OCI-LY1 (cell line): ENCODE data around the gene COG7.

ENCODE experiments used
- EZH2 ChIP-seq: fragments of 200-600 bp; sonication (generic), shearing (Covaris generic); IDR thresholded peaks from 2 replicates; pipeline ENCODE4 v1.8.0; 2017; ENCODE audit warnings: borderline replicate concordance, mixed run types, mild to moderate bottlenecking, antibody characterized with exemption, low read length, moderate library complexity, mixed read lengths
- TF ChIP-seq, protein P1 (sequence below): fragments of 200-600 bp; sonication (generic), shearing (Covaris generic); IDR thresholded peaks from 2 replicates; pipeline ENCODE4 v1.5.1; 2017; ENCODE audit warnings: mild to moderate bottlenecking, antibody characterized with exemption, low read length, moderate library complexity, mixed read lengths

DNA sequence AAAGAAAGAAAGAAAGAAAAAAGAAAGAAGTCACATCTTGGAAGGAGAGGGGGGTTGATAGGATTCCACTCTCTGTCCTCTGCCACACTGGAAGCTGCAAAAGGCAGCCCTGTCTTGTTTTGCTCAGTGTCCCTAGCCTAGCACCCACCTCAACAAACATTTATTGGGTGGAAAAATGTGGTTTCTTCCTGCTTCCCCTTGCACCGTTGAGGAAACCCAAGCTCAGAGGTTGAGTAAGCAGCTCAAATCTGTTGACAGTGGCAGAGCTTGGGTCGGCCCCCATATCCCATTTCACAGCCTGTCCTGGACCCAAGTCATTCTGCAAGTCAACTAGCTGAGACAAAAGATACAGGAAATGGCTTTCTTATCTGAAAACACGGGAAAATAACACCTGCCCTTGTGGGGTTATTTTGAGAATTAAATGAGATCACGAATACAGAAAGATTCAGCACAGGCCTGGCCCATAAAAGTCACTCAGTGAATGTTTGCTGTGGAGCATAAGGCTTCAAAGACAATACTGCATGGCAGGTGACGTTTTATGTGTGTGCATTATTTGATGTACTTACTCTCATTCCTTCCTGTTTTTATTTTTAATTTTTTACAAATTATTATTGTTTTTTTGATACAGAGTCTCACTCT is 87.3 kb downstream of the COG7 start:
- TF ChIP-seq, protein P1, sequence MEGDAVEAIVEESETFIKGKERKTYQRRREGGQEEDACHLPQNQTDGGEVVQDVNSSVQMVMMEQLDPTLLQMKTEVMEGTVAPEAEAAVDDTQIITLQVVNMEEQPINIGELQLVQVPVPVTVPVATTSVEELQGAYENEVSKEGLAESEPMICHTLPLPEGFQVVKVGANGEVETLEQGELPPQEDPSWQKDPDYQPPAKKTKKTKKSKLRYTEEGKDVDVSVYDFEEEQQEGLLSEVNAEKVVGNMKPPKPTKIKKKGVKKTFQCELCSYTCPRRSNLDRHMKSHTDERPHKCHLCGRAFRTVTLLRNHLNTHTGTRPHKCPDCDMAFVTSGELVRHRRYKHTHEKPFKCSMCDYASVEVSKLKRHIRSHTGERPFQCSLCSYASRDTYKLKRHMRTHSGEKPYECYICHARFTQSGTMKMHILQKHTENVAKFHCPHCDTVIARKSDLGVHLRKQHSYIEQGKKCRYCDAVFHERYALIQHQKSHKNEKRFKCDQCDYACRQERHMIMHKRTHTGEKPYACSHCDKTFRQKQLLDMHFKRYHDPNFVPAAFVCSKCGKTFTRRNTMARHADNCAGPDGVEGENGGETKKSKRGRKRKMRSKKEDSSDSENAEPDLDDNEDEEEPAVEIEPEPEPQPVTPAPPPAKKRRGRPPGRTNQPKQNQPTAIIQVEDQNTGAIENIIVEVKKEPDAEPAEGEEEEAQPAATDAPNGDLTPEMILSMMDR = no peak
- no peak for TF ChIP-seq EZH2
